ENCODE data around the gene FOXO1.

Gene FOXO1

DNA sequence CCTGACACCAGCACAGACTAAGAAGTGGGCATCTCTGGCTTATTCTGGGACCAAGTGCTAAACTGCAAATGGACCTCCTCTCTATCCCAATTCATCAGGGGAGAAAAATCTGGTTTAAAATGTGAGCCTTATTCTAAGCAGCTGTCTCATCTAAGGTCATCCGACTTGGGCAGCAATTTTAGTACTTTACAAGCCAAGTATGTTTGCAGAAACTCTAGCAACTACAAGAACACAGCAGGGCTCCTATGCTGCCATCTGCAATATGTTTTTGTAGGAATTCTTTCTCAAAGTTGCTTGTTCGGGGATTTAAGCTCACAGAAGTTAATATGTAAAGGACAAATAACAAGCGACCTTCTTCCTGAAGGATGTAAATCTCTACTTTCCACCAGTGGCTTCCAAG, 113.1 kb downstream of the FOXO1 start:
- TF ChIP-seq, protein P1, sequence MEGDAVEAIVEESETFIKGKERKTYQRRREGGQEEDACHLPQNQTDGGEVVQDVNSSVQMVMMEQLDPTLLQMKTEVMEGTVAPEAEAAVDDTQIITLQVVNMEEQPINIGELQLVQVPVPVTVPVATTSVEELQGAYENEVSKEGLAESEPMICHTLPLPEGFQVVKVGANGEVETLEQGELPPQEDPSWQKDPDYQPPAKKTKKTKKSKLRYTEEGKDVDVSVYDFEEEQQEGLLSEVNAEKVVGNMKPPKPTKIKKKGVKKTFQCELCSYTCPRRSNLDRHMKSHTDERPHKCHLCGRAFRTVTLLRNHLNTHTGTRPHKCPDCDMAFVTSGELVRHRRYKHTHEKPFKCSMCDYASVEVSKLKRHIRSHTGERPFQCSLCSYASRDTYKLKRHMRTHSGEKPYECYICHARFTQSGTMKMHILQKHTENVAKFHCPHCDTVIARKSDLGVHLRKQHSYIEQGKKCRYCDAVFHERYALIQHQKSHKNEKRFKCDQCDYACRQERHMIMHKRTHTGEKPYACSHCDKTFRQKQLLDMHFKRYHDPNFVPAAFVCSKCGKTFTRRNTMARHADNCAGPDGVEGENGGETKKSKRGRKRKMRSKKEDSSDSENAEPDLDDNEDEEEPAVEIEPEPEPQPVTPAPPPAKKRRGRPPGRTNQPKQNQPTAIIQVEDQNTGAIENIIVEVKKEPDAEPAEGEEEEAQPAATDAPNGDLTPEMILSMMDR (IDR thresholded peaks at IDR 0.05; ENCODE audit: low read depth, low read length, poor library complexity, severe bottlenecking) = no peak
- TF ChIP-seq EZH2phosphoT487 (IDR thresholded peaks at IDR 0.05; ENCODE audit: borderline replicate concordance, low read length) = no peak
- Histone ChIP-seq H3K4me3 (ENCODE audit: low read length) (no peak overlapping the region), H3F3A (ENCODE audit: control insufficient read depth, insufficient read depth) (peaks cover 15% of the 10 kb centered on the region), H3K79me2 (ENCODE audit: control insufficient read depth, low read length) (peaks cover 65% of the 10 kb centered on the region), H4K20me1 (ENCODE audit: control insufficient read depth, insufficient read depth, low read depth, low read length) (peaks cover 5% of the 10 kb centered on the region; the same call in 1 of the 2 replicates), H3K4me2 (ENCODE audit: low read length) (0 out of 2 replicates have a peak overlapping the region, but pooled peaks have one; percentile 11), H3K27ac (ENCODE audit: low read depth, low read length) (no peak overlapping the region), H3K27me3 (ENCODE audit: control insufficient read depth, low read length) (no peaks in the 10 kb centered on the region), H3K9me2 (replicated peaks; ENCODE audit: control insufficient read depth, low read length) (no peaks in the 10 kb centered on the region), H3K36me3 (ENCODE audit: control insufficient read depth, low read length) (peaks cover 43% of the 10 kb centered on the region), H3K9me3 (ENCODE audit: control insufficient read depth, insufficient read depth, low read length) (no peaks in the 10 kb centered on the region), H3K4me1 (ENCODE audit: control insufficient read depth, low read length) (peaks cover 81% of the 10 kb centered on the region)

DNA sequence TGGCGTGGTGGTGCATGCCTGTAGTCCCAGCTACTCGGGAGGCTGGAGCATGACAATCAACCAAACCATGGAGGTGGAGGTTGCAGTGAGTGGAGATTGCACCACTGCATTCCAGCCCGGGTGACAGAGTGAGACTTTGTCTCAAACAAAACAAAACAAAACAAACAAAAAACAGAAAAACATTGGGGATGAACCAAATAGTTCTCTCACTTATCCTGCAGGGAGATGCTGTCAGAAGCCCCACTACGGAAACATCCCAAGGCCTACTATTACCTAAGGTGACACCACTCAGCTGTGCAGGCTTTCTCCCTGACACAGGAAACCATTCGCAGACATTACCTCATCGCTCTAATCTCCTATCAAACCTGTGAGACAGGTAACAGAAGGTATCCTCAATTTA, 113.5 kb downstream of the FOXO1 start:
- H3K79me2 ChIP-seq (ENCODE audit: control insufficient read depth, low read length) = peaks cover 60% of the 10 kb centered on the region
- no peaks in the 10 kb centered on the region for H3K9me3 ChIP-seq (ENCODE audit: control insufficient read depth, insufficient read depth, low read length)
- H4K20me1 ChIP-seq (ENCODE audit: control insufficient read depth, insufficient read depth, low read depth, low read length) = peaks cover 5% of the 10 kb centered on the region; the same call in 1 of the 2 replicates
- 0 out of 2 replicates have a peak overlapping the region, but pooled peaks have one; percentile 11 for H3K4me2 ChIP-seq (ENCODE audit: low read length)
- no peak for TF ChIP-seq EZH2phosphoT487 (IDR thresholded peaks at IDR 0.05; ENCODE audit: borderline replicate concordance, low read length)
- TF ChIP-seq, protein P1 (IDR thresholded peaks at IDR 0.05; ENCODE audit: low read depth, low read length, poor library complexity, severe bottlenecking) = no peak
- no peak overlapping the region for H3K27ac ChIP-seq (ENCODE audit: low read depth, low read length)
- H3K4me3 ChIP-seq (ENCODE audit: low read length) = no peak overlapping the region
- peaks cover 77% of the 10 kb centered on the region for H3K4me1 ChIP-seq (ENCODE audit: control insufficient read depth, low read length)
- H3K36me3 ChIP-seq (ENCODE audit: control insufficient read depth, low read length) = peaks cover 39% of the 10 kb centered on the region
- no peaks in the 10 kb centered on the region for H3K9me2 ChIP-seq (replicated peaks; ENCODE audit: control insufficient read depth, low read length)
- no peaks in the 10 kb centered on the region for H3K27me3 ChIP-seq (ENCODE audit: control insufficient read depth, low read length)
- peaks cover 17% of the 10 kb centered on the region for H3F3A ChIP-seq (ENCODE audit: control insufficient read depth, insufficient read depth)

DNA sequence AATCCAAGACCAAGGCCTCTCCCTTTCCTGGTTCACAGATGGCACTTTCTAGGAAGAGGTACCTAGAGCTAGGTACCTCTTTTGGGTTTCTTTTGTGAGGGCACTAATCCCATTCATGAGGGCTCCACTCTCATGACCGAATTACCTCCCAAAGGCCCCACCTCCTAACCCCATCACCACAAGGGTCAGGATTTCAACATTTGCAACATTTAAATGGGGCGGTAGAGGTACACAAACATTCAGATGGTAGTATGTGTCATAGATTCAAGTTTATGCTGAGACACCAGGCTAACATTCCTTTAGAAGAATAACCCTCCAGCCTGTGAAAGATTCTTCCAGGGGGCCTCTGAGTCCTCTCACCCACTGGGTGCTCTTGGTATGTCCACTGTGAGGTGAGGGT, 116.3 kb downstream of the FOXO1 start:
- Histone ChIP-seq H3K27ac (ENCODE audit: low read depth, low read length) (no peak overlapping the region), H3K79me2 (ENCODE audit: control insufficient read depth, low read length) (peaks cover 33% of the 10 kb centered on the region), H3K36me3 (ENCODE audit: control insufficient read depth, low read length) (peaks cover 12% of the 10 kb centered on the region), H3K27me3 (ENCODE audit: control insufficient read depth, low read length) (no peaks in the 10 kb centered on the region), H3K9me3 (ENCODE audit: control insufficient read depth, insufficient read depth, low read length) (no peaks in the 10 kb centered on the region), H3K4me3 (ENCODE audit: low read length) (no peak overlapping the region), H3K4me1 (ENCODE audit: control insufficient read depth, low read length) (peaks cover 58% of the 10 kb centered on the region), H3K4me2 (ENCODE audit: low read length) (no peak overlapping the region), H4K20me1 (ENCODE audit: control insufficient read depth, insufficient read depth, low read depth, low read length) (no peaks in the 10 kb centered on the region), H3K9me2 (replicated peaks; ENCODE audit: control insufficient read depth, low read length) (no peaks in the 10 kb centered on the region), H3F3A (ENCODE audit: control insufficient read depth, insufficient read depth) (peaks cover 22% of the 10 kb centered on the region)
- no peak for TF ChIP-seq EZH2phosphoT487 (IDR thresholded peaks at IDR 0.05; ENCODE audit: borderline replicate concordance, low read length)
- TF ChIP-seq, protein P1 (IDR thresholded peaks at IDR 0.05; ENCODE audit: low read depth, low read length, poor library complexity, severe bottlenecking) = no peak
